GM21381 (cell line): ENCODE measurements around the gene MAB21L3.

Experiments
- ATAC-seq: cut with Tn5 transposase; IDR thresholded peaks from one replicate; pipeline ENCODE4 v1.9.1; 2021; ENCODE audit warnings: mild to moderate bottlenecking, moderate library complexity; ENCODE audit not compliant: unreplicated experiment

MAB21L3 gene

DNA sequence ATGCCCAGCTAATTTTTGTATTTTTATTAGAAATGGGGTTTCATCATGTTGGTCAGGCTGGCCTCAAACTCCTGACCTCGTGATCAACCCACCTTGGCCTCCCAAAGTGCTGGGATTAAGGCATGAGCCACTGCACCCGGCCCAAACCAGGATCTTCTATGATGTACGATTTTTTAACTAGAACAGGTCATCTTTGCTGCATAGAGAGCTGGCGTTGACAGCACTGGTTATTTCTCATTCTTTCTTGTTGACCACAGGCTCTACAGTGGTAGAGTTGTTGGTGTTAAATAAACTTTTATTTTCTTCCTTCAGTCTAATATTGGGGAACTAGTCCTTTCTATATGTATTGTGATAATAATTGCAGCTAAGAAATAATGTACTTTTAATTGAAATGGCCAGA, 3.8 kb upstream of the MAB21L3 start:
- ATAC-seq = no peak

DNA sequence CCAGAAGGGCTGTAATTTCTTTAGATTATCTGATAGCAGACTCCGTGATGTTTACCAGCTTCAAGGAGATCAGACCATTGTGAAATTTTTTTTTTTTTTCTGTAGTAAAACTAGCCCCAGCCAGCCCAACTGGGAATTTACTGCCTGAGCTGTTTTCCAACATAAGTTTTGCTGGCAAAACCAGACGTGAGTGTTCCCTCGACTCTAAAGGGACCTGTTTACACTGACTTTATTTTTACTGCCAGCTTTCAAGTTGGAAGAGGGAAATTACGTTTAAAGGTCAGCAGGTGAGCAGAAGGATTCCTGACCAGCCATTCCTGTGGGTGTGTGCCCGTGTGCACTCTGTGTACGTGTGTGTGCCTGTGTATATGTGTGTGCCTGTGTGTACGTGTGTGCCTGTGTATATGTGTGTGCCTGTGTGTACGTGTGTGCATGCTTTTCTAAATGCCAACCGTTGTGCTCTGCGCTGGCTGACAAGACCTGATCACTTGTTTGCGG, 374 bp downstream of the MAB21L3 start:
- ATAC-seq = no peak

DNA sequence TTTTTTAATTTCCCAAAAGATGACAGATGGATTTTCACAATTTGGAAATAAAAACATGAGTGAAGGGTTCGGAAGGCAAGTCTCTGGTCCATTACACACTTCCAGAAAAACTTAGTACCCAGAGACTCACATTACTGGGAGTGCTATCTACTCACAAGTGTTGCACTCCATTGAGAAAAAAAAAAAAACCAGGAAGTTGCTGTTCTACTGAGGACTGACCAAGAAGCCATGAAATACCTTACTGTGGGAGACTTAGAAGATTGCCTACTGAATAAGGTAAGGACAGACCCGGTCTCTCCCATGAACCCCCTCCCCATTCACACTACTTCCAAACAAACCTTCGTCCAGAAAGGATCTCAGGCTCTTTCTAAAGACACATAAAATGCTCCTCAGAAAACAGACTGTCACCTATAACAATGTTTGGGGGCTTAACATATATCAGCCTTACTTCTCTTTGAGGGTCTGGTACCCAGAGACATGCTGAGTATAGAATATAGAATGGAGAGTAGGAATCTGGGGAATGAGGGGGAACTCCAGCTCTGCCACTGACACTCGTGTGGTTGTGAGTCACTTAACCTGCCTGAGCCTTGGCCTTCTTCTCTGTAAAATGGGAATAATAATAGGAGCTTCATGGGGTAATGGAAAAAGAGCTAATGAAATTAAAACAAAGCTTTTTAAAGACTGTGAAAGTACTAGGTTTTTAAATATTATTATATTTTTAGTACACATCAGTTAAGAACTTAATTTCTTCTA, 1.4 kb downstream of the MAB21L3 start:
- no peak for ATAC-seq

DNA sequence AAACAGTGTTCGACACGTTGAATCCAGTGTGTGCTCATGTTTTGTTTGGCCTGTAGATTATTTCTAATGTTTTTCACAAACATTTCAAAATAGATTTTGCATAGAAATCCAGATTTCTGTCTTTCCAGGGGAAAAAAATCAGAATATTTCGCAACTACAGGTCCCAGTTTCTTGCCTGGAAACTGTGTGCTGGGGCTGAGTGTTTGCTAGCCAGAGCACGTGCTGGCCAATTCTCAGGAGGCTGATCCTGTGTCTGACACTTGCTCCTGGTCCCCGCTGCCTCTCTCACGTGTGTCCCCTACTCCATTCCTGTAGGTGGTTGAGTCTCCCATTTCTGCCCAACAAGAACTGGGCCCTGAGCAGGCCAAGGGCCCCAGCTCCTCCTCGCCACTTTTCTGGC, 2.4 kb downstream of the MAB21L3 start:
- no peak for ATAC-seq

DNA sequence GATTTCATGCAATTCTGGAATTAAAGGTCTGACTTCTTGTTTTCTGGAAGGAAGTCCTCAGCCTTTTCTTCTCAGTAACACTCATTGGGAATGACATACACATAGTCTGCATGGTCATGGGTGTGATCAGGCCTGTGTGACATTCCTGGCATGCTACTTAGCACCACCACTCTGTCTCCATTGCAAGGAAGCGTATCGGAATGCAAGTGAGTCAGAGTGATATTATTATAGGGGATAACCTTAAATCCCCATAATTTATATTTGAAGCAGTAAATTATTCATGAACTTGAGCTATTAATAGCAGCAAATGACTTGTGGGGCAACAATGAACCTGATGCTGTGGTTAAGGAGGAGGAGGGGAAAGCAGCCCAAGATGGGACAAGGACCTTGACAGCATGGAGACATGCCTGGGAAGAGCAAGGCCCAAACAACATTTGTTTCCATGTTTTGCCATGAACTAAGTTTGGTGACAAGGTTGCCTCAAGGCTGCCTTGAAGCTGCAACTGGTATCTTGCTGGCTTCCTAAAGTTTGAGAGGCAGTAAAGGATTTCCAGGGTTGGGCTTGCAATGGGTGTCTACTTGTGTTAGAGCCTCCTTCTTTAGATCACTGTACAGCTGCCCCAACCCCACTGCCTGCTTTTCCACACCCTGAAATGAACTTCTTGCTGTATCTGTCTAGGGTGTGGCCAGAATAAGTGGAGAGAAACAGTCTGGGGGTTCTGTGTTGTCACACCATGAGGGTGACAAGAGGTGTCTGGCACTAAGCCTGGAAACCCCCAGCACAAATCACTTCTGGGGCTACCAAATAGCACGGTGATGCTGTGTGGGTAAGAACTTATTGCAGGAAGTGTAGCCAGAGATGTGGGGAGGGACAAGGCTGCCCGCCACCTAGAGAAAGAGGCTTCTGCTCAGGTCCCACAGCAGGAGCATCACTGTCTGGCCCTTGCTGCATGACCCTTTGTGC, 4.6 kb downstream of the MAB21L3 start:
- no peak for ATAC-seq

DNA sequence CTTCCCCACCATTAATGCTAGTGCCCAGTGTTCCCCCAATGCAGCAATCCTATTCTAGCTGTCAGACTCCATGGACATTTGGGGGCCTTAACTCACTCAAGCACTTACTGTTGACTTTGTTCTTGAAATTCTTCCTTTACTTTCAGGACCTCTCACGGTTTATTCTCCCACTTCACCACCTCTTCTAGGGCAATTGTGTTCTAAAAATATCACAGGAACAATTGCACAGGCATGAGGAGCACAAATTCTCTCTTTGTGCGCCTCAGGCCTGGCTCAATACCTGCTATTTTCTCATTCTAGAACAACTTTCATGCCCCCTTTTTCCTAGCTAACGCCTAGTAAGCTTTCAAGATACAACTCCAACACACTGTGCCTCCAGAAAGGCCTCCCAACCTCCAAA, 7.3 kb downstream of the MAB21L3 start:
- ATAC-seq = no peak

DNA sequence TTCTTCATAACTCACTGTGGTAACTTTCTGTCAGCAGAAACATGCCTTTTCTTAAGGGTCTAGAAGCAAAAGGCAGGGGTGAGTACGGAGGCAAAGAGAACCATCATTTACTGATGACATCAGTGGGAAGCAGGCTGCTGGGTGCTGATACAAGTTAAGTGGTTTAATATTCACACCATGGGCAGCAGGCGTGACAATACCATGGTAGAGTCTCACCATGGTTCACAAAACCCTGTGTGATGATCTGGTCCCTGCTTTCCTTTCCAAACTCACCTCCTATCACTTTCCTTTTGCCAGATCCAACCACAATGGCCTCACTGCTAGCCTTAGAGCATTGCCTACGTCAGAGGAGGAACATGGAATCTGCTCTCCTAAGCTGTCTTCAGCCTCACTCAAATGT, 8.7 kb downstream of the MAB21L3 start:
- no peak for ATAC-seq

DNA sequence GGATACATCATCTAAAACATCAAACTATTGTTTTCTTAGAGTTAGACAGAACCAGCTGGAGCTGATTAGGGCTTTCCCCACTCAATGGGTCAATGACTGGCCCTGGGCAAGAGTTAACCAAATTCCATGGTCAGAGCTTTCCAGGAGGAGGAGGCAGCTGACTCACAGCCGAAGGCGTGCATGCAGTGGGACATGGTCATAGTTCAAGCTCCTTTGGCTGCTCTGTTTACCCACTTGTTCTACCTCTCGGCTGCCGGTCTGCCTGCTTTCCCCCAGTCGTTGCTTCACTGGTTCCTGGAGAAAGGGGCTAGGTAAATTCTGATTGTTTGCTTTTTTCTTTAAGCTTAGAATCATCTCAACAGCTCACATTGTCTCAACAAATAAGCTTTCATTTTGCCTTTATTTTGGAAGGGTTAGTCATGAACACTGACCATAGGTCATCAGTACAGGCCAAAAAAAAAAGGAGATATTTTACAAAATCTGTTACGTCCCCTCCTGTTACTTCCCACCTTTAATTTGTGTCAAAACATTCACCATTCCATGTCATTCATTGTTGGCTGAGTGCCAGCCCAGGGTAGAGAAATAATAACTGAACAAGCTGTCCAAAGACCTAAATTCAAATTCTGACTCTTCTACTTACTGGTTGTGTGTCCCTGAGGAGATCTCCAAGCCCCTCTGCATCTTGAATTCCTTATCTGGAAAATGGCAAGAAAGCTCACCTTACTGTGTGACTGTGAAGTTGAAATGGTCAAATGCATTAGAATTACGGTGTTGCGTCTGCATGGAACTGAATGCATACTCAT, 12.0 kb downstream of the MAB21L3 start:
- ATAC-seq = no peak

DNA sequence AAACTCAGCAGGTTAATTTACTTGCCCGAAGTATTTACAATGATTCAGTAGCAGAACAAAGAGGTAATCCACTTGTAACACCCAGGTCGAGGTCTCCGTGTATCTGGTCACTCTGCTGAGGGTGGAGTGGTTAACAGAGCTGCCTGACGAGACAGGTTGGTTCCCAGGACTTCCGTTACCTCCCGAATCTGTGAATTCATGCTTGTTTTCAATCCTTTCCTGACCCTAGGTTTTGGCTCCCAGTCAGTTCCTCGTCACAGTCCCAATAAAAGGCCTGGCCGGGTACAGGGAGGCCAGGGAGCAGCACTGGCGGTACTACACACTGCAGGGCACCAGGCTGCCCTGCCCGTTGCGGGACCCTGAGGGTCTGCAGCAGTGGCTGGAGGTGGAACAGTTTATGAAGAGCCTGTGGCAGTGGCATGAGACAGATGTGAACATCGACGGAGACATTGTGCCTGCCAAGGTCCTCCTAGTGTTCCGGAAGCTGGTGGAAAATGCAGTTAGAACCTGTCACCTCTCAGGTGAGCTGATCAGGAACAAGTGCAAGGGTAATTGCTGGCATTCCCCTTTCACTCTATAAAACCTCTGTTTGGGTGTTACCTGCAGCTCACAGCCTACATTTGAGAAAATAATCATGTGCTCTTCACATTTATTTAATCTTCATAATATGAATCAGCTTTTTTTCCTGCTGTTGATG, 12.8 kb downstream of the MAB21L3 start:
- ATAC-seq = no peak

DNA sequence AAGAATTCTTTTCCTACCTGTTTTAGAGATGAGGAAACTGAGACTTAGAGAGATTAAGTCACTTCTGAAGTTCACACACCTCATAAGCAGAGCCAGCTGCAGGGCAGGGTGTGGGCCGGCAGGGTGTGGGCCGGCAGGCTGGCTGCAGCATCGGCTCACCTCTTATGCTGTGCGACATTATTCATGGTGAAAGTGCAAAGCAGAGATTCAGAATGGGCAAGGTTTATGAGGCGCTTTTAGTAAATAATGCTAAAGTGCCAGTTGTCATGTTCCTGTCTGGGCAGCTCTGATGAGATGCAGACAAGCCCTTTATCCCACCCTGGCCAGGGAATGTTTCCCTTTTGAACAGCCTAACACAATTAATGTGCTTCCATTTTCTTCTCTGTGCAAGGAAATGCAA, 14.6 kb downstream of the MAB21L3 start:
- ATAC-seq = no peak

DNA sequence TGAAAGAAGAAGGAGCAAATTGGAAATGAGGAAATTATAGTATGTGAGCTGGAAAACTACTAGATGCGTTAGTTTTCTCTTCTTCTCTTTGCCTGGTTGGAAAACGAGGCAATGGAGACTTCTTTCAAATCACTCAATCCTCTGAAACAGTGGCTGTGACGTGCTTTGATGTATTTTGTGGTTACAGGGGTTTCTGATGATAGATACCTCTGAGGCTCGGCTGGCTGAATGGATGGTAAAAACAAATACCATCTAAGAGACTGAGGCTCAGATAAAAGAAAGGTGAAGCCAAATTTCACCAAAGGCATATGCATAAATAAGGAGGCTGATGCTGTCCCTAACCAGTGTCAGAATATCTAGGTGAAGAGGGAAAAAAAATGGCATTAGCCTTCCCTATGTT, 15.1 kb downstream of the MAB21L3 start:
- ATAC-seq = no peak

DNA sequence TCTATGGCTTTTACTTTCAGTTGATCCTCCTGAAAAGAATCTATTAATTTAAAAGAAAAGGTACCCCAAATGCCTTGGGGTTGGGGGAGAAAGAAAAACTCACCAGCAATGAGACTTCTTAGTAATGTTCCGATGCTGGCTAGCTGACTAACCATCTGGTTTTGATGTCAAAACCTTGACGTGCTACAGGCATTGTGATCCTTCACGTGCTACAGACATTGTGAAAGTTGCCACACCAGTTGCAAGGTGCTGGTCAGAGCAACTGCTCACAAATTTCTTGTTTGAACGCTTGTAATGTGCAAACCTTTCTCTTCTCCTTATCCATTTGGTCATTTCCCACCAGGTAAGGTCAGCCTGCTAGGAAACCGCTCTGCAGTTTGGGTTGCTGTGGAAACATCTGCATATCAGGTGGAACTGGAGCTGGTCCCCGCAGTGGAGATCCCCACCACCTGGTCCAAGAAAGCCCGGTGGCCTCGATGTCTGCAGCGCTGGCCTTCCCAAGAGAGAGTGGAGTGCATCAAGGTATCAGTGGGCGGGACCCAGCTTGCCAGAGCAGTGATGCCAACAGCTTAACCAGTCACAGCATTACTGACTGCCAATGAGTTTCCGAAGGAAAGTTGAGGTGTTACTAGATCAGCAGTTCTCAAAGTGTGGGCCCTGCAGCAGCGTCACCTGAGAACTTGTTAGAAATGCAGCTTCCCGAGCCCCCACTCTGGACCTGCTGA, 16.1 kb downstream of the MAB21L3 start:
- ATAC-seq = no peak

DNA sequence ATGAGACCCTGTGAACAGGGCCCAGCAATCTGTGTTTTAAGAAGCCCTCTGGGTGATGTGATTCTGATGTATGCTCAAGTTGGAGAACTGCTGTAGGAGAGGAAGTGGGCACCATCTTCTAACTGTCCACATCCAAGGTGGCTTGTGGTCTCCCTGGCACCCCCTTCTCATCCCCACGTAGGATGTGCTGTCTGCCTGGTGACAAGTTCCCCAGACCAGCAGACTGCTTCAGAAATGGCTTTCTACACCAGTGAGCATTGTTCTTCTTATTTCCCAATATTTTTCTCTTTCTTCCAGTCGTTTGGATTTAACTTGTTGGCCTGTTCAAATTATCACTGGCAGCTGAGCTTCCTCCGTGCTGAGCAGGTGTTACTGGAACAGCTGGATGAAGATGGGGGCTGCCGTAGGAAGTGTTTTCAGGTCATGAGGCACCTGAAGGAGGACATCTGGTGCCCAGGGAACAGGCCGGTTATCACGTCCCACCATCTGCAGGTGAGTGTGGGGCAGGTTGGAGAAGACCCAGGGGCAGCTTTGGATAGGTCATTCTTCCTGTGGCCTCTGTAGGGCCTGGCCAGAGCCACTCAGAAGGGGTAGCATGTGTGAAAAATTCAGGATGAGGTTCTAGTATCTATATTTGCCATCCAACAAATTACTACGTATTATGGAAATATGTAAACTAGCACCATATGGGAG, 16.8 kb downstream of the MAB21L3 start:
- ATAC-seq = no peak

DNA sequence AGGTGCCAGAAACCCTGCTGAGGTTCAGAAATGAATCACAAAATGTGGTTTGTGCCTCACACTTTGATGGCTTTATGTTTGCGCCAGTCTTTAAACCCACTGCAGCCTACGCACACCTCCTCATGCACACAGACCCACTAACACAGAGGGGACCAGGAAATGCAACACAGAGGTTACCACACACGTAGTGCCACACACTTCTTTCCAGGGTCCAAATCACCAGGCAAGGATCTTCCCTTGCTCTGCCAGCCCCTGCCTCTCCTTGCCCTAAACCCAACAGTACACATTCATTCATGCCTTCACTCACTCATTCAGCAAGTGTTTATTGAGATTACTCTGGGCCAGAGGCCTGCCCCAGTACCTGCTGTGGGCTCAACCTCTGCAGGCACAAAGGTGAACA, 17.5 kb downstream of the MAB21L3 start:
- no peak for ATAC-seq

DNA sequence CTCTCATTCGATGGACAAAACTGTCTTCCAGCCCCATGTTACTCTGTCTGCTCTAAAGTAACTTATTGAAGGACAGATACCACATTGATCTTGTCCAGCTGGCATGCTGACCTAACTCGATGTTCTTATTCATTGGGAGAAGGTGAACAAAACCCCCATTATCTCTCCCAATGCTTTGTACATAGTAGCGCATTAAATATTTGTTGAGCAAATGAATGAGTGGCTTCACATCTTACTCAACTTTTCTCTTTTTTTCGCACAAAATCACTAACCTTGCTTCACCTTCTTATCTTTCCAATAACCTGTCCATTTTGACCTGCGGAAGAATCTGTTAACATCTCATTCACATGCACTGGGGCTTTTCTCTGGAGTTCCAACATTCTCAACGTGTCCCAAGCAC, 18.3 kb downstream of the MAB21L3 start:
- no peak for ATAC-seq

DNA sequence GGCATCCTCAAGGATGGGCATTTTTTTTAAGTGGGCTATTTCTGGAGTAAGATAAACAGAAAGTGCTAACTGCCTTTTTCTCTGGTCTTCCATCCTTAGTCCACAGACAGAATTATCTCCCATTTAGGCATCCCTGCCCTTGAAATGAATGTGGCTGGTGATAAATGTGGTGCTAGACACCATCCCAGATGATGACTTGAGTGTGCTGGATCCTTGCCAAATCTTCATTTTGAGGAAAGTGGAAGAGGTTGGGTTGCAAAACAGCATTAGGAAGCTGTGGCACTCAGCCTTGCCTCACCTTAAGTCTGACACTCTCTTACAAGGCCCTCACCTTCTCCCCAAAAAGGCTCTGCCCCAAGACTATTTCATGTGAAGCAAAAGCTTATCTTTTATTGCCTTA, 19.2 kb downstream of the MAB21L3 start:
- ATAC-seq = no peak

DNA sequence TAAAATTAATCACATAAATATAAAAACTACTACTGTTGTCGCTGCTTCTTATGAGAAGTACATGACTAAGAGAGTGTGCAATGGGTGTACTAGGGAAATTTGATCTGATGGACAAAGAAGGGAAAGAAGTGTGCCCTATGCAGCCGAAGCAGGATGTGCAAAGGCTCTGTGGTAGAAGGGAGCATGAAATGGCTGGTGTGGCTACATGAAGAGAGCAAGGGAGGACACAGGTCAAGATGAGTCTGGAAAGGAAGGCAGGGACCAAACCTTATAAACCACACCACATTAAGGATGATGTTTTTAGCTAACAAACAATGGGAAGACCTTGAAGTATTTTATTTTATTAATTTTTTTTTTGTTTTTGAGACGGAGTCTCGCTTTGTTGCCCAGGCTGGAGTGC, 20.0 kb downstream of the MAB21L3 start:
- ATAC-seq = no peak

DNA sequence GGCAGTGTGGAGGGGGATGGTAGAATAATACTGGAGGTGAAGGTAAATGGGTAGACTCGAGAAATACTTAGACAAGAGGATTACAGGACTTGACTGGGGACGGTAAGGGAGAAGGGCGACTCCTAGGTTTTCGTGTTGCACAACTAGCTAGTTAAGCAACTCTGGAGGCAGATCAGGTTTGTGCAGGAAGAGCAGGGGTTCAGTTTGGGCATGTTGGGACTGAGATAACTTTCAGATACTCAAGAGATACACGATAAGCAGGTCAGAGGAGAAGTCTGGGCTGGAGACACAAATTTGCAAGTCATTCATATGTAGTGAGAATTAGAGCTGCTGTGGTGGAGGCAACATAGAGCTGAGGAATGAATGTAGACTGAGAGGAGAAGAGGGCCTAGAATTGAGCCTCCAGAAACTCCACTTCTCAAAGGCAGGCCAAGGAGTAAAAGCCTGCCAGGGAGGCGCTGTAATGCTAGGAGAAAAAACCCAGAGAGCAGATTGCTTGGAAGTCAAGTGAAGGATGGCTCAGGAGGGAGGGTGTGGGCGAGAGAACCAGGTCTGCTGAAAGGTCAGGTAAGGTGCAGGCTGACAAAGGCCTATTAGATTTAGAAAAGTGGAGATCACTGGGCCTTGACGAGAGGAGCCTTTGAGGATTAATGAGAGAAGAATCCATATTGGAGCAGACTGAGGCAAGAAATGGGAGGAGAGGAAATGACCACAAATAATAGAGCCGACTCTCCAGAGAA, 20.8 kb downstream of the MAB21L3 start:
- no peak for ATAC-seq
